Activated naive CD8-positive, alpha-beta T cell treated with anti-CD3 and anti-CD28 coated beads, Interleukin-2, amount 50 U/mL, for 24 hours (primary cell): Measurements from ENCODE around the gene ZC3H12D.
"Not testable (repeated sequence)": the region's sequence is repeated elsewhere in the genome, so short reads cannot be mapped to it uniquely, and the experiment has no call there.

Experiments
- ATAC-seq: fragments of 150-1000 bp; cut with Tn5 transposase; one replicate; pipeline ENCODE4 v1.10.0; 2021
- DNase-seq: peaks from one replicate; pipeline ENCODE4 v3.0.0; 2021
- H3K27ac Mint-ChIP-seq: one replicate; pipeline ENCODE4 v1.8.0; 2021; ENCODE audit warnings: mild to moderate bottlenecking, mixed read lengths
- H3K27me3 Mint-ChIP-seq: one replicate; pipeline ENCODE4 v1.8.0; 2021; ENCODE audit warnings: mixed read lengths
- H3K36me3 Mint-ChIP-seq: one replicate; pipeline ENCODE4 v1.8.0; 2021; ENCODE audit warnings: low read depth, mixed read lengths
- H3K4me1 Mint-ChIP-seq: one replicate; pipeline ENCODE4 v1.8.0; 2021; ENCODE audit warnings: mixed read lengths
- H3K4me3 Mint-ChIP-seq: one replicate; pipeline ENCODE4 v1.8.0; 2021; ENCODE audit warnings: mild to moderate bottlenecking, moderate library complexity, mixed read lengths
- H3K9me3 Mint-ChIP-seq: one replicate; pipeline ENCODE4 v1.8.0; 2021; ENCODE audit warnings: mixed read lengths

ZC3H12D gene

DNA sequence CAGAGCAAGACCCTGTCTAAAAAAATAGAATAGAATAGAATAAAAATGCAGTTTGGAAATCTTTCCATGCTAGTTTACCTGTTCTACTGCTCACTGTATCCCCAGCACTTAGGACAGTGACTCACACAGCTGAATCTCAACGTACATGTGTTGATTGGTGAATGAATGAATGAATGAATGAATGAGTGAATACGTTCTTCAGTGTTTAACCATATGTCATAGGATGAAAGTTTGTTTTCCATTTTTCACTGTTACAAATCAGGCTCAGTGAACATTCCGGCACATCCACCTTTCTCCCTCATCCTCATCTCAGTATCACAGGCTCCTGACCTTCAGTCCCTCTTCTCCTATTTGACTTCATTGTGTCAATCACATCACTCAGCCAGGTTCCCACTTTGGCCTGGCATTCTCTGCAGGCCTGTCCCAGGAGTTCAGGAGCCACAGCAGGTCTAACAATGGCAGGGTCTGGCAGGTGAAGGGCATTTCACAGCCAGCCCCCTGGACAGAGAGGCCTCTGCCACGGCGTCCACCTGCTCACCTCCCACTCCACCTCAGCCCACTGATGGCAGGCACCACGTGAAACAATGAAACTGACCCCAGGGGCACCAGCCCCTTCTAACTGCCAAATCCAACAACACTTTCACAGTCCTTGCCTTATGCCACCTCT is 7.9 kb downstream of the ZC3H12D start:
- Mint-ChIP-seq H3K9me3 (no peaks in the 10 kb centered on the region), H3K4me1 (peaks cover 73% of the 10 kb centered on the region), H3K36me3 (peaks cover 22% of the 10 kb centered on the region), H3K27me3 (no peaks in the 10 kb centered on the region), H3K4me3 (no peak overlapping the region), H3K27ac (peak overlapping the region; percentile 52)
- ATAC-seq, result no peak
- DNase-seq, result no peak

DNA sequence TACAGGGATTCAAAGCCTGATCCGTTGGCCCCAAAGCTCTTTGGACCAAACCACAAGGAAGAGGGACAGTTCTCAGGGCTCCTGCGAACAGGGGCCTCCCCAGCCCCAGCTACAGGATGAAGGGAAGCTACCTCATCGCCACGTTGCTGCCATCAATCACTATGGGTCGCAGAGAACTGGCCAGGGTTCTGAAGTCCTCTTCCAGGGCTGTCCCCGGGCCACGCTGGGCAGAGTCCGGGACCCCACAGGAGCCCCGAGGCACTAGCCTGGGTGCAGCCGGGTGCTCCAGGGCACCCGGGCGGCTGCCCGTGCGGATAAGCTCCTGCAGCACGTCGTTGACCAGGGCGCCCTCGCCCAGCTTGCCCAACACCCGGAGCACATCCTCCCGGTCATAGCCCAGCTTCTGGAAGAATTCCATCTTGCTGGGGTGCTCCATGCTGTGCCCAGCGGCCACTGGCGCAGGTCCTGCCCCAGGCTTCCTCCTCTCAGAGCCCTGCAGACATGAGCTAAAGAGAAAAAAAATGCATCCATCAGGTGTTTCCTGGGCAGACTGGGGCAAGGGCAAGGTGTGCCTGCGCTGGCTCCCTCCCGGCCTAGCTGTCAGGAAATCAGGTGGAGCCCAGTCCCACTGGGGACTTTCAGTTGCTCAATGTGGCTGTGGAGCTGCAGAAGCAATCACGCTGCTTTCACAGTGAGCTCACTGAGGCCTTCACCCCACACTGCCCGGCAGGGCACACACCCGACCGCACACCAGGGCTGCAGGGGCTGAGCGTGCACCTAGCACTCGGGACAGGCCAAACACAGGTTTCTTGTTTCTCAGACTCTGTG is 10.5 kb downstream of the ZC3H12D start:
- Mint-ChIP-seq H3K27me3 (no peaks in the 10 kb centered on the region), H3K9me3 (no peaks in the 10 kb centered on the region), H3K4me3 (no peak overlapping the region), H3K27ac (no peak overlapping the region), H3K4me1 (peaks cover 65% of the 10 kb centered on the region), H3K36me3 (peaks cover 14% of the 10 kb centered on the region)
- ATAC-seq (no peak), DNase-seq (no peak)

DNA sequence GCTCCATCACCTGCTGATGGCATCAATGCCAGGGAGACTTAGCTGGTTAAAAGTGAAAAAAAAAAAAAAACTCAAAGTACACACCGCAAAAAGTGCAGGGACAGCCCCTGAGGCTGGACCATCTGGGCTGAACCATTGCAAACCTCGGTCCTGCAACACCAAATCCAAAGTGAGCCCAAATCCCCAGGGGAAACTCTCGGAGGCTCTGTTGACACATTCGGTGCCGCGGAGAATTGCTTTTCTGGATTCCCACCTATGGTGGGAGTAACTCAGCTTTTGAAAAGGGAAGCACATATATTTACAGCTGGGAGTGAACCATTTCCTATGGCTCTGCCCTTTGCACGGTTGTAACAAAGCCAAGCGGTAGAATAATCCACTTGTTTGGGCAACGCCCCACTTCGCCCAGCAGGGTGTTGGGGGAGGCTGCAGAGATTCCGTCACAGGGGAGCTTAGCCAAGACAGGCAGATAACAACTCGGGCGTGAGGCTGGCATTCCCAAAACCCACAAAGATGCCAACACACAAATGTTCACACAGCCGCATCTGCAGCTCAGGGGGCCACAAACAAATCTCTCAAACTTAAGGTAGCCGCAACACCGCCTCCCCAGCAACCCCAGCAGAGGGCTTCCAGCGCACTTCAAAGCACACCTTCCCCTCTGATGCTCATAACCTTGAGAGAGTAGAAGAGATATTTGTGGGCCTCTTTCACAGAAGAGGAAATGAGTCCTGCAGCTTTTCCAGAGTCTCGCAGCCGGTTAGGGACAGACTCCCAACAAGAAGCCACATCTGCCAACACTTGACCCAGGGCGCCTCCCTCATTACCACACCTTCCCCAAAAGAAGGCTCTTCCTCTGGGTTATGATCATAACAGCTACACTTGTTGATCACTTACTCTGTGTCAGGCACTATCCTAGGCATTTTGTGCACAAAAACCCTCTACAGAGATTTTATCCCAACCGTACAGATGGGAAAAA is 11.4 kb downstream of the ZC3H12D start:
- no peaks in the 10 kb centered on the region for H3K27me3 Mint-ChIP-seq
- ATAC-seq (peak; percentile 38), DNase-seq (no peak)
- H3K27ac Mint-ChIP-seq, result peak overlapping the region; percentile 27
- H3K36me3 Mint-ChIP-seq, result peaks cover 14% of the 10 kb centered on the region
- H3K4me3 Mint-ChIP-seq, result no peak overlapping the region
- peaks cover 67% of the 10 kb centered on the region for H3K4me1 Mint-ChIP-seq
- no peaks in the 10 kb centered on the region for H3K9me3 Mint-ChIP-seq

DNA sequence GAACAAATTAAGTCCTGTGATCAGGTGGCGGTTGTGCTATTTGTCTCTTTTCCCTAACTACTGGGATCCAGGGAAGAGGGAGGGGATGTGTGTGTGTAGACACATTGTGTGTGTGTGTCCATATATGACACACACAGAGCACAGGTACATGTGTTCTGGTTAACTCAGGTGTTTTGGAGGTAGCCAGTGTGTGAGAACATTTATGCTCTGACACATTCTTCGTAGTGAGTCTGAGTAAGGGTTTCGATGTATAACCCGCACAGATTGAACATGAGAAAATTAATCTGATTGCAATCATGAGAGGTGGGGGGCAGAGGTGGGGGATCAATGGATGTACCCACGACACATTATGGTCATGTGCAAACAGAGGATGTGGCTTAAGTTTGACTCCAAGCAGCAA is 12.6 kb downstream of the ZC3H12D start:
- DNase-seq (no peak), ATAC-seq (peak; percentile 4)
- Mint-ChIP-seq H3K4me1 (peaks cover 71% of the 10 kb centered on the region), H3K27ac (peak overlapping the region; percentile 33), H3K36me3 (peaks cover 16% of the 10 kb centered on the region), H3K9me3 (no peaks in the 10 kb centered on the region), H3K4me3 (peak overlapping the region; percentile 48), H3K27me3 (no peaks in the 10 kb centered on the region)

DNA sequence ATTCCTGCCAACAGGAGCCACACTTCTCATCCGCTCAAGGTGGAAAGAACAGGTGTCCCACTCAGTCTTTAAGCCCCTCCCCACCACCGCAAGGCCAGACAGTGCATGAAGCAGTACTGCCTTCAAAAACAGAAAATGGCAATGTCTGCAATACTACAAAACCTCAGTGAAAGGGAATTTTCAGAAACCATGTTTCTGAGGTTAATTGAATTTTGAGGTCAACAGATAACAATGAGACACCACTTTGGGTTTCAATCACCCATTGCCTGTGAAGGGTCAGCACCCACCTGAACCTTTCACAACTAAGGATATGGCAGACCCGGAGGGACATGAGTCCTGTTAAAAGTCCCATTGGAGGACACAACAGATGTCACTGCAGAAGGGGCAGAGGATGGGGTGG is 13.0 kb downstream of the ZC3H12D start:
- no peaks in the 10 kb centered on the region for H3K27me3 Mint-ChIP-seq
- H3K4me3 Mint-ChIP-seq, result peak overlapping the region; percentile 48
- ATAC-seq (peak; percentile 36), DNase-seq (no peak)
- peaks cover 16% of the 10 kb centered on the region for H3K36me3 Mint-ChIP-seq
- peak overlapping the region; percentile 67 for H3K27ac Mint-ChIP-seq
- peaks cover 67% of the 10 kb centered on the region for H3K4me1 Mint-ChIP-seq
- no peaks in the 10 kb centered on the region for H3K9me3 Mint-ChIP-seq

DNA sequence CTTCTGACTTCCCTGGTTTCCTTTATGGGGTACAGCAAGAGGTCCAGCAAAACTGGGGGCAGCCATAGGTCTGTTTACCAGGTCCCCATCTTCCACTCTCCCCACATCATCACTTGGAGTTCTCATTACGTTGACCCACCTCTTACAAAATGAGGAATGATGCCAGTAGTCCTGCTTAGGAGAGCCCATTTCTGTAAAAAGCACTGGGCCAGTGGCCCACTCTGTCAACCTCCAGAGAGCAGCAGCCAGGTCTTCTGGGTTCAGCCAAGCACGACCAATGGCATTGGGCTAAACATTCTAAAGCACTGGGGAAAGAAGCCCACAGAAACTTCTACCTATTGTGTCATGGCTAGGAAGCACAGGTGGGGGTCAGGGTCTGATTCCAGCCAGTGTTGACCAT is 13.9 kb downstream of the ZC3H12D start:
- DNase-seq, result no peak
- no peaks in the 10 kb centered on the region for H3K27me3 Mint-ChIP-seq
- H3K4me1 Mint-ChIP-seq, result peaks cover 67% of the 10 kb centered on the region
- H3K36me3 Mint-ChIP-seq, result peaks cover 16% of the 10 kb centered on the region
- no peak for ATAC-seq
- no peaks in the 10 kb centered on the region for H3K9me3 Mint-ChIP-seq
- no peak overlapping the region for H3K27ac Mint-ChIP-seq
- H3K4me3 Mint-ChIP-seq, result no peak overlapping the region

DNA sequence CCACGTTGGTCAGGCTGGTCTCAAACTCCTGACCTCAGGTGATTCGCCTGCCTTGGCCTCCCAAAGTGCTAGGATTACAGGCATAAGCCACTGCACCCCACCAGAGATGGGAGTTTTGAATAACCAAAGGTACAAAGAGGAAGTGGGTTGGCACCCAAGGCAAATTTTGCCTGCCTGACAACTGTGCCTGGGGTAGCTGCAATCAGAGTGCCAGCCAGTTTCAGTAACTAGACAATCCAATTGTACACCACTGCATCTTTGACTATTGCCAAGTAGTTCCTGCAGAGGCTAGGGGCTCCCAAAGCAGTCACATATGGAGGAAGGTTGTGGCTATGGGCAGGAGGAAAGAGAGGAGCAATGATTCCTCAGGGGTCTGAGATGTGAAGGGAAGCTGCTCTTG is 16.6 kb downstream of the ZC3H12D start:
- ATAC-seq (no peak), DNase-seq (no peak)
- Mint-ChIP-seq H3K27ac (peak overlapping the region; percentile 89), H3K36me3 (peaks cover 28% of the 10 kb centered on the region), H3K4me3 (peak overlapping the region; percentile 57), H3K27me3 (no peaks in the 10 kb centered on the region), H3K9me3 (no peaks in the 10 kb centered on the region), H3K4me1 (peaks cover 63% of the 10 kb centered on the region)

DNA sequence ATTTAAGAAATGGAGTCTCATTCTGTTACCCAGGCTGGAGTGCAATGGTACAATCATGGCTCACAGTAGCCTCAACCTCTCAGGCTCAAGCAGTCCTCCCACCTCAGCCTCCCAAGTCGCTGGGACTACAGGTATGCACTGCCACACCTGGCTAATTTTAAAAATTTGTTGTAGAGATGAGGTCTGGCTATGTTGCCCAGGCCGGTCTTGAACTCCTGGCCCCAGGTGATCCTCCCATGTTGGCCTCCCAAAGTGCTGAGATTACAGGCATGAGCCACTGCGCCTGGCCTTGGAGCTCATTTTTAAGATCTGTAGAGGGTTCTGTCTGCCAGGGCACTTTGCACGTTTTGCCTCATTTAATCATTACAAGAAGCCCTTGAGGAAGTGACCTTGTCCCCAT is 17.5 kb downstream of the ZC3H12D start:
- DNase-seq, result no peak

DNA sequence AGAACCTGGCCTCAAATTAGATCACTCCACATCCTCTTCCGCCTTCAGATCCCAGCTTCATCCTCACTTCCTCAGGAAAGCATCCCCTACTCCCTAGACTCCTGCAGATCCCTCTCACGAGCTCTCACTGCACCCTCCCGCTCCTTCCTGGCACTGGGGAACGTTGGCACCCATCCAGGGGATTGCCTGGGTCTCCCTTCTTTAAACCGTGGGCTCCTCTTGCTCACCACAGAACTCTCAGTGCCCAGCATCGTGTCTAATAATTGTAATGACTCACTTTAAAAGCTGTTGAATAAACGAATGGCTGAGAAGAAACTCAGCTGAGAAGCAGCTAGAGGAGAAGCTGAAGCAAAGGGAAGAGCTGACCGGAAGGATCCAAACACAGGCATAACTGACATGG is 20.4 kb downstream of the ZC3H12D start:
- Mint-ChIP-seq H3K27me3 (no peaks in the 10 kb centered on the region), H3K36me3 (peaks cover 40% of the 10 kb centered on the region), H3K27ac (no peak overlapping the region), H3K4me1 (peaks cover 35% of the 10 kb centered on the region), H3K9me3 (no peaks in the 10 kb centered on the region), H3K4me3 (no peak overlapping the region)
- DNase-seq (no peak), ATAC-seq (no peak)

More for the DNA sequence above, 17.5 kb downstream of the ZC3H12D start:
- Mint-ChIP-seq H3K36me3 (peaks cover 33% of the 10 kb centered on the region), H3K4me3 (no peak overlapping the region), H3K27me3 (no peaks in the 10 kb centered on the region), H3K4me1 (peaks cover 54% of the 10 kb centered on the region), H3K27ac (no peak overlapping the region), H3K9me3 (no peaks in the 10 kb centered on the region)
- ATAC-seq, result no peak

DNA sequence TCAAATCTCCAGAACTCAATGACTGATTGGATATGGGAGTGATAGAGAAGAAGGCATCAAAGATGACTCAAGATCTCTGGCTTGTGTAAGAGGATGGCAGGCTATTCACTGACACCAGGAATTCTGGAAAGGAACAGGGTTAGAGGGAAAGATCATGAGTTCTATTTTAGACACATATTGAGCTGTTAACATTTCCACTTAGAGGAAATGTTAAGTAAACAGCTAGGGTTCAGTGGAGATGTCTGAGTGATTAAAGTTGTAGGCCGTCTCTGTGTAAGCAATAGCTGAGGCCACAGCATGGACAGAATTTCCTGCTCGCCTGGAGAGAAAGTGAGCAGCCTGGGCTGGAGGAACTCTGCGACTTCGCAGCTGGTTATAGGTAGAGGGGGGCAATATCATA is 21.0 kb downstream of the ZC3H12D start:
- peaks cover 35% of the 10 kb centered on the region for H3K4me1 Mint-ChIP-seq
- H3K4me3 Mint-ChIP-seq, result no peak overlapping the region
- no peak for ATAC-seq
- no peak overlapping the region for H3K27ac Mint-ChIP-seq
- DNase-seq, result no peak
- H3K27me3 Mint-ChIP-seq, result no peaks in the 10 kb centered on the region
- H3K9me3 Mint-ChIP-seq, result no peaks in the 10 kb centered on the region
- H3K36me3 Mint-ChIP-seq, result peaks cover 45% of the 10 kb centered on the region

DNA sequence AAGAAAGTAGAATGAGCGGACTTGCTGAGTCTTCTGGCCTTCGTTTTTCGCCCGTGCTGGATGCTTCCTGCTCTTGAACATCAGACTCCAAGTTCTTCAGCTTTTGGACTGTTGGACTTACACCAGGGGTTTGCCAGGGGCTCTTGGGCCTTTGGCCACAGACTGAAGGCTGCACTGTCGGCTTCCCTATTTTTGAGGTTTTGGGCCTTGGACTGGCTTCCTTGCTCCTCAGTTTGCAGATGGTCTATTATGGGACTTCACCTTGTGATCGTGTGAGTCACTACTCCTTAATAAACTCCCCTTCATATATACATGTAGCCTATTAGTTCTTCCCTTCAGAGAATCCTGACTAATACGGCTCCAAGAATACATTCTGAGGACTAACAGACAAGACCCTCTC is 22.1 kb downstream of the ZC3H12D start:
- H3K9me3 Mint-ChIP-seq, ATAC-seq, DNase-seq, H3K4me3 Mint-ChIP-seq, H3K27me3 Mint-ChIP-seq, H3K27ac Mint-ChIP-seq: not testable (repeated sequence)
- H3K4me1 Mint-ChIP-seq, result peaks cover 35% of the 10 kb centered on the region
- peaks cover 50% of the 10 kb centered on the region for H3K36me3 Mint-ChIP-seq

DNA sequence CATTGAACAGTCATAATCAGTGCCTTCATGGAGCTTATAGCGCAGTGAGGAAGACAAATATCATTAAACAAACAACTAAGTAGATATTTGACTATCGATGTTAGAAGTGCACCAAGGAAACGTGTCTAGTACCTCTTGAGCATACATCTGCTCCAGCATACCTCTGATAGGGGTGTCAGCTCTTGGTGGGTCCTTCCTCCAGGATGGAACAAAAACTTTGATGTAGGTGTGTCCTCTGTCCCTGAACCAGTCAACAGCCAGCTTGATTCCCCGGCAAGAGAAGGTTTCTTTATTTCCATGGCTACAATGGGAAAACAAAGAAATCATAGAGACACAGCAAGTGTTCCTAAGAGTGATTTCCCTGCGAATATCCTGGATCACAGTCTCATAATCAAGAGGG is 23.1 kb downstream of the ZC3H12D start:
- Mint-ChIP-seq H3K27ac (no peak overlapping the region), H3K36me3 (peaks cover 56% of the 10 kb centered on the region), H3K27me3 (no peaks in the 10 kb centered on the region), H3K4me3 (no peak overlapping the region), H3K9me3 (no peaks in the 10 kb centered on the region), H3K4me1 (peaks cover 32% of the 10 kb centered on the region)
- no peak for DNase-seq
- no peak for ATAC-seq

DNA sequence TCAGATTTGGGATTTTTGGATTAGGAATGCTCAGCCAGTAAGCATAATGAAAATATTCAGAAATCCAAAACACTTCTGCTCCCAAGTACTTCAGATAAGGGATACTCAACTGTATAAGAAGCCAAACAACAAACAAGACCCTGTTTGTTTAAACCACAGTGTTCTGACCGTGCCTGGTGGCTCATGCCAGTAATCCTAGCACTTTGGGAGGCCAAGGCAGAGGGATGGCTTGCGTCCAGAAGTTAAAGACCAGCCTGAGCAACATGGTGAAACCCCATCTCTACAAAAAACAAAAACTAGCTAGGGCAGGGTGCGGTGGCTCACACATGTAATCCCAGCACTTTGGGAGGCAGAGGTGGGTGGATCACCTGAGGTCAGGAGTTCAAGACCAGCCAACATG is 24.6 kb downstream of the ZC3H12D start:
- H3K27ac Mint-ChIP-seq, H3K27me3 Mint-ChIP-seq, DNase-seq, ATAC-seq, H3K9me3 Mint-ChIP-seq, H3K4me3 Mint-ChIP-seq: not testable (repeated sequence)
- peaks cover 58% of the 10 kb centered on the region for H3K36me3 Mint-ChIP-seq
- peaks cover 28% of the 10 kb centered on the region for H3K4me1 Mint-ChIP-seq

DNA sequence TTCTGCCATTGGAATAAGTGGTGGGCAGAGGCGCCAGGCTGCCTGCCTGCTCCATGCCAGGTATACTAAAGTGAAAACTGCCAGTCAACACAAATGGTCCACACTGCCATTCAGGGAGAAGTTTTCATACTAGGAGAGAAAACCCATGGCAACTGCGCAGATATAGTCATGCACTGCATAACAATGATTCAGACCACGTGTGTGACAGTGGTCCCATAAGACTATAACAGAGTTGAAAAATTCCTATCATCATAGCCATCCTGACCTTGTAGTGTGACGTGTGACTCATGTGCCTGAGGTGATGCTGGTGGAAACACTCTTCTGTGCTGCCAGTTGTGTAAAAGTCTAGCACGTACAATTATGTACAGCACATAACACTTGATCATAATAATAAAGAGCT is 25.1 kb downstream of the ZC3H12D start:
- DNase-seq, result no peak
- Mint-ChIP-seq H3K4me1 (peaks cover 26% of the 10 kb centered on the region), H3K4me3 (no peak overlapping the region), H3K9me3 (no peaks in the 10 kb centered on the region), H3K27ac (no peak overlapping the region), H3K27me3 (no peaks in the 10 kb centered on the region), H3K36me3 (peaks cover 57% of the 10 kb centered on the region)
- ATAC-seq, result peak; percentile 59
